GM21786 (cell line): ENCODE results near the gene FRY.
A peak's percentile ranks its signal among the peaks of the same experiment; 100 is the strongest.
"Not testable (repeated sequence)": the region's sequence is repeated elsewhere in the genome, so short reads cannot be mapped to it uniquely, and the experiment has no call there.

Experiments used
- ATAC-seq: cut with Tn5 transposase; IDR thresholded peaks from one replicate; pipeline ENCODE4 v1.9.1; 2021; ENCODE audit not compliant: unreplicated experiment

The FRY gene

GRCh38 chr13:32031025-32031814 is at the start of gene FRY:
Gene FRY, plus strand, starts transcription at chr13:32031774. Its CDS starts 22 bp downstream, at chr13:32031796.
- ATAC-seq = peak; percentile 75

GRCh38 chr13:31982124-31982523 is 49.5 kb upstream of the FRY start:
- no peak for ATAC-seq

GRCh38 chr13:31982540-31982939 is 49.0 kb upstream of the FRY start:
- no peak for ATAC-seq

- ATAC-seq = not testable (repeated sequence)
Observed at GRCh38 chr13:31983696-31984095, 47.9 kb upstream of the FRY start.

GRCh38 chr13:31984388-31984787 is 47.2 kb upstream of the FRY start:
- ATAC-seq = not testable (repeated sequence)

GRCh38 chr13:31986676-31987470 is 44.7 kb upstream of the FRY start:
- ATAC-seq = no peak

- no peak for ATAC-seq
Observed at GRCh38 chr13:31987535-31988170, 43.9 kb upstream of the FRY start.

- not testable (repeated sequence) for ATAC-seq
Observed at GRCh38 chr13:31994367-31994766, 37.2 kb upstream of the FRY start.

- ATAC-seq = no peak
Observed at GRCh38 chr13:31996601-31997000, 35.0 kb upstream of the FRY start.

- ATAC-seq = no peak
Observed at GRCh38 chr13:31997641-31998040, 33.9 kb upstream of the FRY start.

- no peak for ATAC-seq
Observed at GRCh38 chr13:31998131-31998530, 33.4 kb upstream of the FRY start.

GRCh38 chr13:32000754-32001153 is 30.8 kb upstream of the FRY start:
- not testable (repeated sequence) for ATAC-seq

GRCh38 chr13:32001154-32001768 is 30.3 kb upstream of the FRY start:
- peak; percentile 89 for ATAC-seq

GRCh38 chr13:32001769-32002168 is 29.8 kb upstream of the FRY start:
- no peak for ATAC-seq

GRCh38 chr13:32002873-32003272 is 28.7 kb upstream of the FRY start:
- ATAC-seq = no peak

- ATAC-seq = no peak
Observed at GRCh38 chr13:32007494-32007893, 24.1 kb upstream of the FRY start.

GRCh38 chr13:32008518-32009175 is 22.9 kb upstream of the FRY start:
- no peak for ATAC-seq

- ATAC-seq = no peak
Observed at GRCh38 chr13:32009362-32009761, 22.2 kb upstream of the FRY start.

GRCh38 chr13:32010136-32010535 is 21.4 kb upstream of the FRY start:
- ATAC-seq = no peak

- ATAC-seq = no peak
Observed at GRCh38 chr13:32011971-32012370, 19.6 kb upstream of the FRY start.

GRCh38 chr13:32013181-32013580 is 18.4 kb upstream of the FRY start:
- ATAC-seq = no peak
